ENCODE results near the gene TGIF2.

TGIF2 gene

Small RNAs within 50 kb of the gene (small RNA-seq; reads per million reads assigned to genes)
- gene RF00017, result 0 reads per million in 2 experiments
